SK-N-SH (cell line): ENCODE data around the gene WDR31. TPM values are rescaled to one million over a fixed set of nuclear protein-coding genes. Genes with fewer than 3 reads are reported as not detected.

ENCODE experiments used
- CTCF ChIA-PET: fragments of 300-600, 350-600 bp; formaldehyde crosslinking; extraction: SDS; loops from one replicate; lab custom pipeline; 2021; lab: Yijun Ruan, JAX
- POLR2A ChIA-PET: fragments of 350-600 bp; sonication (Branson Sonifier 250); formaldehyde crosslinking; extraction: SDS; loops from one replicate; lab custom pipeline; 2020; ENCODE audit warnings: antibody characterized with exemption, inconsistent platforms; lab: Yijun Ruan, JAX
- DNase-seq: peaks from one replicate; pipeline ENCODE4 v3.0.0; 2012
- H2AFZ ChIP-seq: fragments of 200-600 bp; sonication (generic); 2 replicates; pipeline ENCODE4 v1.8.1; 2016; ENCODE audit warnings: antibody characterized with exemption, mild to moderate bottlenecking, low read depth
- H3F3A ChIP-seq: fragments of 200-600 bp; sonication (generic); replicated peaks from 2 replicates; pipeline ENCODE3; 2016; ENCODE audit warnings: antibody characterized with exemption, mild to moderate bottlenecking; ENCODE audit not compliant: insufficient read depth
- H3K27ac ChIP-seq, 2 experiments: fragments of 200-500 bp in 1 of 2; fragments of 200-600 bp in 1 of 2; sonication (Bioruptor generic) in 1 of 2; sonication (generic), shearing (Covaris generic) in 1 of 2; 2 replicates each; pipeline versions ENCODE4 v1.5.1 to v1.6.1; 2014 to 2016; ENCODE audit warnings: low read depth in 2 of 2, inconsistent platforms in 1 of 2, low read length in 1 of 2, mild to moderate bottlenecking in 1 of 2, mixed read lengths in 1 of 2
- H3K27me3 ChIP-seq: fragments of 200-600 bp; sonication (generic), shearing (Covaris generic); 2 replicates; pipeline ENCODE4 v1.6.1; 2016; ENCODE audit warnings: mixed run types; ENCODE audit not compliant: insufficient read depth
- H3K36me3 ChIP-seq, 2 experiments: fragments of 200-500 bp in 1 of 2; fragments of 200-600 bp in 1 of 2; sonication (Bioruptor generic) in 1 of 2; sonication (generic) in 1 of 2; replicated peaks in 1 of 2; 2 replicates each; pipeline versions ENCODE3 to v1.5.1; 2014 to 2016; ENCODE audit warnings: low read length in 1 of 2, mild to moderate bottlenecking in 1 of 2; ENCODE audit not compliant: insufficient read depth in 2 of 2, control insufficient read depth in 1 of 2
- H3K4me1 ChIP-seq, 2 experiments: fragments of 200-500 bp in 1 of 2; fragments of 200-600 bp in 1 of 2; sonication (Bioruptor generic) in 1 of 2; sonication (generic), shearing (Covaris generic) in 1 of 2; 2 replicates each; pipeline versions ENCODE4 v1.5.1 to v1.6.1; 2014 to 2016; ENCODE audit warnings: low read depth in 1 of 2, low read length in 1 of 2, mixed run types in 1 of 2; ENCODE audit not compliant: insufficient read depth in 2 of 2, control insufficient read depth in 1 of 2
- H3K4me2 ChIP-seq: fragments of 200-600 bp; sonication (generic), shearing (Covaris generic); 2 replicates; pipeline ENCODE4 v1.6.1; 2017; ENCODE audit warnings: mixed run types
- H3K4me3 ChIP-seq, 2 experiments: fragments of 200-500 bp in 1 of 2; fragments of 200-600 bp in 1 of 2; sonication (Bioruptor generic) in 1 of 2; sonication (generic), shearing (Covaris generic) in 1 of 2; 2 replicates each; pipeline versions ENCODE4 v1.5.1 to v1.8.1; 2014 to 2016; ENCODE audit warnings: low read depth in 2 of 2, inconsistent platforms in 1 of 2, low read length in 1 of 2, mild to moderate bottlenecking in 1 of 2, mixed read lengths in 1 of 2, moderate library complexity in 1 of 2
- H3K79me2 ChIP-seq: fragments of 200-600 bp; sonication (generic); 2 replicates; pipeline ENCODE4 v1.8.1; 2017; ENCODE audit warnings: mild to moderate bottlenecking; ENCODE audit not compliant: insufficient read depth
- H3K9ac ChIP-seq: fragments of 200-600 bp; sonication (generic); 2 replicates; pipeline ENCODE4 v1.6.1; 2017; ENCODE audit warnings: mixed run types
- H3K9me2 ChIP-seq: fragments of 200-600 bp; sonication (generic); 2 replicates; pipeline ENCODE4 v1.6.1; 2017; ENCODE audit warnings: mixed run types
- H3K9me3 ChIP-seq: fragments of 200-600 bp; sonication (generic); 2 replicates; pipeline ENCODE4 v1.6.1; 2017; ENCODE audit warnings: mixed run types, mild to moderate bottlenecking, moderate library complexity
- H4K20me1 ChIP-seq: fragments of 200-600 bp; sonication (generic); 2 replicates; pipeline ENCODE4 v1.6.1; 2017; ENCODE audit warnings: mild to moderate bottlenecking, mixed run types; ENCODE audit not compliant: insufficient read depth
- CHD2 ChIP-seq: fragments of 150-350 bp; IDR thresholded peaks from 2 replicates; pipeline ENCODE4 v1.6.1; 2018; ENCODE audit warnings: low read length; ENCODE audit not compliant: partially characterized antibody
- ELF1 ChIP-seq: IDR thresholded peaks from 2 replicates; pipeline ENCODE4 v1.4.0; 2012
- GABPA ChIP-seq: IDR thresholded peaks from 2 replicates; pipeline ENCODE4 v1.4.0; 2012; ENCODE audit warnings: low read depth, mild to moderate bottlenecking
- IRF3 ChIP-seq: fragments of 150-350 bp; IDR thresholded peaks from 2 replicates; pipeline ENCODE4 v1.6.1; 2016; ENCODE audit warnings: mild to moderate bottlenecking, low read depth, low read length
- JUND ChIP-seq: IDR thresholded peaks from 2 replicates; pipeline ENCODE4 v1.4.0; 2012
- MEF2A ChIP-seq: IDR thresholded peaks from 2 replicates; pipeline ENCODE4 v1.4.0; 2012; ENCODE audit warnings: low read depth, borderline replicate concordance
- POLR2AphosphoS5 ChIP-seq: IDR thresholded peaks from 2 replicates; pipeline ENCODE4 v1.6.1; 2012; ENCODE audit warnings: low read depth, low read length
- REST ChIP-seq: IDR thresholded peaks from 2 replicates; pipeline ENCODE4 v1.6.1; 2012; ENCODE audit warnings: mild to moderate bottlenecking, low read depth, low read length, moderate library complexity
- RFX5 ChIP-seq: IDR thresholded peaks from 2 replicates; pipeline ENCODE4 v1.6.1; 2012; ENCODE audit warnings: mild to moderate bottlenecking, improper control_type of control experiment, low read length
- USF2 ChIP-seq: fragments of 150-350 bp; IDR thresholded peaks from 2 replicates; pipeline ENCODE4 v1.6.1; 2017; ENCODE audit warnings: antibody characterized with exemption, low read length, low read depth, borderline replicate concordance
- WGBS: methylation state at CpG from one replicate; pipeline ENCODE4 v1.1.6; 2017; ENCODE audit warnings: low lambda C conversion rate; 5-methylcytosine and 5-hydroxymethylcytosine counted together
- polyA plus RNA-seq, 3 experiments: library from polyadenylated mRNA; depleted of rRNA; stranded (reverse); fragments of >200 nt; gene quantifications; 2 replicates each; pipeline ENCODE4 v1.2.3, GENCODE V29; 2012
- TF ChIP-seq, protein P1 (sequence below): IDR thresholded peaks from 2 replicates; pipeline ENCODE4 v1.4.0; 2012; ENCODE audit warnings: low read depth

The WDR31 gene
- polyA plus RNA-seq, 1 of the 3 experiments (the other 2 are of a cell fraction), result 0.74 TPM

DNA sequence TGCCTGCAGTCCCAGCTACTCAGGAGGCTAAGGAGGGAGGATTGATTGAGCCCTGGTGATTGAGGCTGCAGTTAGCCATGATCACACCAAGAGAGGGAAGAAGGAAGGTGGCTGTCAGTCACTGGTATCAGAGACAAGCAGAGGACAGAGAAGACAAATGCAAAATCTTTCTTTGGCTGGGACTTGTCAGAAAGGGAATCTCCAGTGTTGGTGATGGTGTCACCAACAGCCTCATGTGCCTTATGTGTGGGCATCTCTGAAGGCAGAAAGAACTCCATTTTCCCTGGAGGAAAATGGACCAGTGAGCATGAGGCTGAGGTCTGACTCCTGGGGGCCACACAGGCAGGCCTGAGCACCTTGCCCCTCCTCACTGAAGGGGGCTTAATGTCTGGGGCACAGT, 24.8 kb downstream of the WDR31 start:
- TF ChIP-seq USF2 (no peak), MEF2A (no peak), POLR2AphosphoS5 (no peak), REST (no peak), JUND (no peak), IRF3 (no peak)
- H3K4me2 ChIP-seq, result no peak overlapping the region
- peaks cover 0 to under 1% of the 10 kb centered on the region in 2 experiments for H3K36me3 ChIP-seq
- ChIA-PET POLR2A (no interaction called here), CTCF (interaction anchor here (1.1 to 1.4 kb wide), 2 partner anchors 86 to 340 kb away, joined by 3 to 4 read pairs; partner anchors contain the start of gene ALAD)
- H3K9me2 ChIP-seq, result no peaks in the 10 kb centered on the region
- no peaks in the 10 kb centered on the region for H3F3A ChIP-seq
- no peak overlapping the region for H2AFZ ChIP-seq
- H4K20me1 ChIP-seq, result no peaks in the 10 kb centered on the region
- no peak overlapping the region for H3K27ac ChIP-seq
- no peaks in the 10 kb centered on the region for H3K27me3 ChIP-seq
- no peak overlapping the region for H3K9ac ChIP-seq
- H3K79me2 ChIP-seq, result no peaks in the 10 kb centered on the region
- DNase-seq, result no peak
- no peaks in the 10 kb centered on the region for H3K9me3 ChIP-seq
- H3K4me3 ChIP-seq, result no peak overlapping the region
- H3K4me1 ChIP-seq, result peaks cover 0 to 7% of the 10 kb centered on the region in 2 experiments; a peak in 1 of 4 replicates

DNA sequence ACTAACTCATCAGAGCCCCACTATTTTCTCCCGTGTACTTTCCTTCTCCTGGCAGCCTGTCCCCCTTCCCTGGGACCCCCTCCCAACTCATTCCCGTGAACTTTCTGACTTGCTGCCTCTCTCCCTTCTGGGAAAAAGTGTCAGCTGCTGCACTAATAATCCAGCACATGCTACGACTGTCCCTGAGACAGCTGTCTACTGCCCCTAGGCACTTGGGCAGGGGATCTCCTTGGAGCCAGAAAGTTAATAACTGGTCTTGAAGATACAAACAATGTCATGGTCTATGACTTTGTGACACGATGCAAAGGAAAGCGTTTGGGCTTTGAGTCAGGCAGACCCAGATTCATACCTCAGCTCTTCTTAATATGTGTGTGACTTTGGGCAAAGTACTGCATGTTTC, 26.8 kb downstream of the WDR31 start:
- Histone ChIP-seq H3K9me2 (no peaks in the 10 kb centered on the region), H3K79me2 (no peaks in the 10 kb centered on the region)
- TF ChIP-seq GABPA, result no peak
- TF ChIP-seq, protein P1, sequence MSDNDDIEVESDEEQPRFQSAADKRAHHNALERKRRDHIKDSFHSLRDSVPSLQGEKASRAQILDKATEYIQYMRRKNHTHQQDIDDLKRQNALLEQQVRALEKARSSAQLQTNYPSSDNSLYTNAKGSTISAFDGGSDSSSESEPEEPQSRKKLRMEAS, result no peak
- no peak for TF ChIP-seq ELF1
- no peak for TF ChIP-seq RFX5
- TF ChIP-seq CHD2, result no peak
- TF ChIP-seq, all 33 proteins: peak for 0
- ChIA-PET CTCF (interaction anchor here (1.0 to 1.7 kb wide), 2 partner anchors 88 to 342 kb away, joined by 4 to 5 read pairs; partner anchors contain the start of gene ALAD), POLR2A (no interaction called here)
- Histone ChIP-seq H3K27ac (no peak overlapping the region), H3K36me3 (no peaks in the 10 kb centered on the region), H3K9ac (no peak overlapping the region), H3K4me3 (no peak overlapping the region), H3K9me3 (no peaks in the 10 kb centered on the region), H3K27me3 (no peaks in the 10 kb centered on the region), H3K4me1 (peaks cover 0 to 3% of the 10 kb centered on the region in 2 experiments; a peak in 1 of 4 replicates), H4K20me1 (no peaks in the 10 kb centered on the region), H3K4me2 (no peak overlapping the region), H3F3A (peaks cover 3% of the 10 kb centered on the region), H2AFZ (no peak overlapping the region)
- 75% methylated on average over 5 of the region's 5 CpGs for WGBS
- DNase-seq, result no peak
